ENCODE results near the gene KCTD16. TPM values are rescaled to one million over a fixed set of nuclear protein-coding genes. Genes with fewer than 3 reads are reported as not detected.

The KCTD16 gene
- total RNA-seq, 4 donors from 2014 or later = 0.13 to 2.5 (median 1.5) TPM

DNA sequence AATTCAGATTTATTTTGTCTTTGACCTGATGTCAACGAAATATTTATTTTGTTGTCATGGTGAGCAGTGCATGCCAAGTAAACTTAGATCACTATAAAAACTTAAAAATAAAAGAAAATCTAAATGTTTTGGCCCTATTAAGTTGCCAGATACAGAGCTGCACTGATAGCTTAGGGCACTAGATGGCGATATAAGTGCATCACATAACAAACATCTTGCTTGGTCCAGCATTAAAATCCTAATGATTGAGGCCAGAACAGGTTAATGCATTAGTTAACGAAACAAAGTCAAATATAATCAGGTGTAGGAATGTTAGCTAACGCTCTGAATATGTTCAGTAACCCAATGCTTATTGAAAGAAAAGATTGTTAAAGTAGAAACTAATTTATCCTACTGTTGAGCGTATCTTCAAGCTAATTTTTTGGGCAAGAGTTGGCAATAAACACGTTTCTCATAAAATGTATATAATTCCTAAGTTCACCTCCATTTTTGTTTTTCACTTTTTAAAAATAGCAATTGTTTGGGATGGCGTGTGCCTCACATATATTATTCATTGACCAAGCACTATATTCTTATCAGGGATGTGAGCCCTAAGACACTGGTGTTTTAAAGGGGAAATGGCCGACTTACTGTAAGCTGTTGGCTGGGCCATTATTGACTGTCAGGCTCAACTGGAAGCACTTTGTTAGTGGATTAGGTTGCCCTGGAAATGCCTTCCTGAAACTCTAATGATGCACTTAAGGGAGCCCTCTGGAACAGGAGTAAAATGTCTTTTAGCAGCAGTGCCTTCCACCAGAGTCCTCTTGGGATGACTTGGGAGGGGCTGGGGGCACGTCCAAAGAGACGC is 33.3 kb downstream of the KCTD16 start:
- DNase-seq = peak; percentile 39 to 44
- TF ChIP-seq, protein P1, sequence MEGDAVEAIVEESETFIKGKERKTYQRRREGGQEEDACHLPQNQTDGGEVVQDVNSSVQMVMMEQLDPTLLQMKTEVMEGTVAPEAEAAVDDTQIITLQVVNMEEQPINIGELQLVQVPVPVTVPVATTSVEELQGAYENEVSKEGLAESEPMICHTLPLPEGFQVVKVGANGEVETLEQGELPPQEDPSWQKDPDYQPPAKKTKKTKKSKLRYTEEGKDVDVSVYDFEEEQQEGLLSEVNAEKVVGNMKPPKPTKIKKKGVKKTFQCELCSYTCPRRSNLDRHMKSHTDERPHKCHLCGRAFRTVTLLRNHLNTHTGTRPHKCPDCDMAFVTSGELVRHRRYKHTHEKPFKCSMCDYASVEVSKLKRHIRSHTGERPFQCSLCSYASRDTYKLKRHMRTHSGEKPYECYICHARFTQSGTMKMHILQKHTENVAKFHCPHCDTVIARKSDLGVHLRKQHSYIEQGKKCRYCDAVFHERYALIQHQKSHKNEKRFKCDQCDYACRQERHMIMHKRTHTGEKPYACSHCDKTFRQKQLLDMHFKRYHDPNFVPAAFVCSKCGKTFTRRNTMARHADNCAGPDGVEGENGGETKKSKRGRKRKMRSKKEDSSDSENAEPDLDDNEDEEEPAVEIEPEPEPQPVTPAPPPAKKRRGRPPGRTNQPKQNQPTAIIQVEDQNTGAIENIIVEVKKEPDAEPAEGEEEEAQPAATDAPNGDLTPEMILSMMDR (IDR thresholded peaks at IDR 0.05) = peak; percentile 61 to 94 (median 90)
- no peak for TF ChIP-seq POLR2A (IDR thresholded peaks at IDR 0.05)
- H3K9me3 ChIP-seq = no peaks in the 10 kb centered on the region
- intact Hi-C loops (cut with DNase I) = no loop called here
- 40 to 45% methylated on average over 10 of the region's 10 CpGs for WGBS, 2 donors
- peaks cover 10 to 14% of the 10 kb centered on the region in 2 donors for H3K4me1 ChIP-seq
- H3K4me3 ChIP-seq (replicated peaks in 1 of 3) = no peak overlapping the region
- no peak overlapping the region for H3K27ac ChIP-seq
- H3K36me3 ChIP-seq = no peaks in the 10 kb centered on the region
- no peaks in the 10 kb centered on the region for H3K27me3 ChIP-seq

DNA sequence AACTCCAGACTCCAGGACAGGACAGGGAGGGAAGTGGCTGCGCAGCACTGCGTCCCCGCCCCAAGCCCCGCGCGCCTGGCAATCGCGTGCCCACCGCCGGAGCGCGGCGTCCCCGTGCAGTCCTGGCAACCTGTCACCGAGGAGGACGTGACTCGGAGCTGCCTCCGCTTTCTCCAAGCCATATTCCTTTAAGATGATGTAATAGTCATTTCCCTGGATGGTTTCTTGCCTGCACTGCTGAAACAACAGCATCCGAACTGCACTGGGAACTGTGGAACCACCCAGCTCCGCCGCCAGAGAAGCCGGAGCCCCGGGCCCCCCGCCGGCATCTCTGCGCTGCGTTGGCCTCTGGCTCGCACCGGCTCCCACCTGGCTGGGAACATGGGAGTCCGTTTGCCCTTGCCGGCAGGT is 34.5 kb downstream of the KCTD16 start:
- H3K9me3 ChIP-seq = no peaks in the 10 kb centered on the region

DNA sequence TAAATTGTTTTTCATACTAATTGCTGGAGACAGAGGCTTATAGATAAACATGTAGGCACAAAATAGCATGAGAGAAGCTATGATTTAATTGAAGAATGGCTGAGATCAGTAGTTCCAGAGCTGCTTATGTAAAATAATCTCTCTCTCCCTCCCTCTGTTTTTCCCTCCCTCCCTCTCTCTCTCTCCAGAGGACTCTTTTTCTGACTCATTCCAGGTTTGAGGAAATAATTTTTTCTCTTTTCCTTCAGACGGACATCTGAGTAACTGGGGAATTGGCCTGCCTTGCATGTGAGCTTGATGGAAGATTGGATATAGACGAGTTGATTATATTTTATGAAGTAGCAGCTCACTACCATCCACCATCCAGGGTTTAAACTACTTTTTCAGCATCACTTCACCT is 35.5 kb downstream of the KCTD16 start:
- WGBS, 2 donors = 63 to 71% methylated on average over 2 of the region's 2 CpGs
- H3K27me3 ChIP-seq = no peaks in the 10 kb centered on the region
- H3K4me3 ChIP-seq (replicated peaks in 1 of 3) = no peak overlapping the region
- no peaks in the 10 kb centered on the region for H3K9me3 ChIP-seq
- no peak overlapping the region for H3K27ac ChIP-seq
- intact Hi-C loops (cut with DNase I) = no loop called here
- no peaks in the 10 kb centered on the region for H3K36me3 ChIP-seq
- no peak for DNase-seq
- TF ChIP-seq, protein P1 (IDR thresholded peaks at IDR 0.05) = no peak
- peaks cover 10 to 14% of the 10 kb centered on the region in 2 donors for H3K4me1 ChIP-seq

More for the DNA sequence above, 34.5 kb downstream of the KCTD16 start:
- TF ChIP-seq POLR2A (IDR thresholded peaks at IDR 0.05) = peak in 1 of 2 donors; percentile 36
- TF ChIP-seq, protein P1 (IDR thresholded peaks at IDR 0.05) = no peak
- WGBS, 2 donors = 1% methylated on average over 27 to 31 of the region's 31 CpGs
- peak; percentile 35 to 47 for DNase-seq
- Histone ChIP-seq H3K4me3 (replicated peaks in 1 of 3) (peak overlapping the region in 1 of 3 donors; percentile 13), H3K27me3 (no peaks in the 10 kb centered on the region), H3K4me1 (peaks cover 10 to 14% of the 10 kb centered on the region in 2 donors), H3K36me3 (no peaks in the 10 kb centered on the region), H3K27ac (no peak overlapping the region)
- intact Hi-C loops (cut with DNase I) = no loop called here

DNA sequence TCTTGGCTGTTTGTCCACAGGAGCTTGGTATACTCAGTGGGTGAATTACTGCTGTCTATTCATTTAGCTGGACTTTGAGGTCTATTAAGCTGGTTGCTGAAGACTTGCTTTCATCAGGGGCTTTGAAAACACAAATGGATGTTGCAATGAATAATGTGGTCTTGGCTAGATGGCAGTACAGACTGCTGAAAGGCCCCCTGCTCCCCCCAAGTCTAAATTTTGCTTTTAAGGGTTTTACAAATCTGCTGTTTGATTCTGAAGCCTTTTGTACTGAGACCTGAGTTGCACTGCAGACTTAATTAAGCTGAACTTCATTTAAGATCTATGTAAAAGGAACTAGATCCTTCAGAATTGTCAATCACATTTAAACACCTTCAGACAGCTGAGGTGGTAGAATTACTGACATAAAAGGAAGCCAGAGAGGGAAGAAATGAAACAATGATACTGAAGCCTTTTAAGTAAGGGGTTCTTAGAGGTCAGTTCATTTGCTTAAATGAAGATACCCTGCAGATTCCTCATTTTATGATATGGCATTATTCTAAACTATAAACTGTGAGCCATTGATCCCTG is 37.3 kb downstream of the KCTD16 start:
- no peak for DNase-seq
- Histone ChIP-seq H3K36me3 (no peaks in the 10 kb centered on the region), H3K4me1 (peaks cover 8 to 10% of the 10 kb centered on the region in 2 donors), H3K27me3 (no peaks in the 10 kb centered on the region), H3K27ac (no peak overlapping the region), H3K9me3 (no peaks in the 10 kb centered on the region), H3K4me3 (replicated peaks in 1 of 3) (no peak overlapping the region)
- intact Hi-C loops (cut with DNase I) = no loop called here
- TF ChIP-seq, protein P1 (IDR thresholded peaks at IDR 0.05) = peak in 2 of 6 experiments; percentile 18 to 25
- no peak for TF ChIP-seq POLR2A (IDR thresholded peaks at IDR 0.05)

DNA sequence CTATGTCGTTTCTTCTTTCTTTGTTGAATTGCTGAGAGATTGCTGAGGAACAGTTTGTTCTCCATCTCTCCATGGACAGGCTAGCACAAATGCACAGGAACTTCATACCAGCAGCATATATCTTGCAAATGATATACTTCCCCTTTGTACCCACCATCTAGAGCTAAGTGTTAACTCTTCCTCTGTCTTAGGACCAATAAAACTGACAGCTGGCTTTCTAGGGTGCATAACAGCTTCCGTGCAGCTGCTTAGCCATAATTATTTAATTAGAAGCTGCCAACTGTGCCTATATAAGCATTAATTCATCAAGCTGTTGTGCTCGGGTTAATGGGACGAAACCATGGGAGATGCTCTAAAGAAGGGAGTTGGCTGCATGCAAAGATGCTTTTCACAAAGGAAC is 38.7 kb downstream of the KCTD16 start:
- 82 to 88% methylated on average over 4 of the region's 4 CpGs for WGBS, 2 donors
- TF ChIP-seq, protein P1 (IDR thresholded peaks at IDR 0.05) = no peak
- no peak for TF ChIP-seq POLR2A (IDR thresholded peaks at IDR 0.05)
- Histone ChIP-seq H3K4me1 (peaks cover 8 to 10% of the 10 kb centered on the region in 2 donors), H3K36me3 (no peaks in the 10 kb centered on the region), H3K4me3 (replicated peaks in 1 of 3) (no peak overlapping the region), H3K27ac (no peak overlapping the region), H3K27me3 (no peaks in the 10 kb centered on the region), H3K9me3 (no peaks in the 10 kb centered on the region)
- DNase-seq = no peak
- intact Hi-C loops (cut with DNase I) = no loop called here
